SH-SY5Y (cell line): ENCODE data around the gene CLCF1.

Source experiments
- GATA2 ChIP-seq: IDR thresholded peaks from 2 replicates; pipeline ENCODE4 v1.6.1; 2011; ENCODE audit warnings: mild to moderate bottlenecking, low read depth, low read length
- GATA3 ChIP-seq: IDR thresholded peaks from 2 replicates; pipeline ENCODE4 v1.6.1; 2011; ENCODE audit warnings: low read depth, mild to moderate bottlenecking, low read length, moderate library complexity

CLCF1 gene

DNA sequence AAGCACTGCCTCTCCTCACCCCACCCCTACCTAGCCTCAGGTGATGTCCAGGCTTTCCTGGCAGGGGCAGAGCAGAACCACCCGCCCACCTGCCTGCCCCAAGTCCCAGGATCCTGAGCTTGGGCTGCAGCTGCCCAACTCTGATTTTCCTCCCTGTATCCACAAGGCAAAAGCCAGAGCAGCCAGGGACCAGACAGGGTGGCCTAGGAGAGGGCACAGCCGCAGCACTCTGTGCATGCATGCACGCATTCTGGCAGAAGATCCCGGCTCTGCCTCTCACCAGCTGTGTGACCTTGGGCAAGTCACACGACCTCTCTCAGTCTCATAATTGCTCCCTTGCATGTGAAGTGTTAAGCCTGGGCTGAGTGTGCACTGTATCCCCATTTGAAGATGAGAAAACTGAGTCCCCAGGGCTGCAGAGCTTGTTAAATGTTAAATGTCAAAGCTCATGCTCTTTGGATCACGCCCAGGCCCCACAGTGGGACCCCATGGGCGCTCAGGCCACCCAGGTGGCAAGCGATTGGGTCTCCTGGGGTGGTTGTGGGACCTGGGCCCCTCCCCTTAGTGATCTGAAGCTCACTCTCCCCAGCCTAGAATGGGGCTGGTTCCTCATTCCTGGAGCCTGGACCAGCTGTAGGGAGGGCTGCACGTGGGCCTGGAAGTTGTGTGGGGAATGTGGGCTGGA, 39.2 kb upstream of the CLCF1 start:
- TF ChIP-seq GATA2, result no peak
- TF ChIP-seq GATA3, result no peak

DNA sequence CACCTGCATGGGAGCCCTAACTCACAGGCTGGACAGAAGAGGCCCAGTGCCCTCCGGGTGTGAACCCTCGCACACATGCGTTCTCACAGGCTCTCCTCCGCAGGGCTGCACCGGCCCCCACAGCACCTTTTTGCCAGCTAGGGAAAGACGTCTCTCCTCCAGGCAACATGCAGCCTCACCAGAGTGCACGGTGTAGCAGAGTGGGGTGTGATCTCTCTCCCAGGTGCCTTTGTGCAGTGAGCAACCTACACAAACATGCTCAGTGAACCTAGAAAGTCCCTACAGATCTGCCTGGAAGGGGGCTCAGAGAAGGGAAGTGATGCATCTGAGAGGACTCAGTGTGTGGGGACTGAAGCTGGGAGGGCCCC, 38.4 kb upstream of the CLCF1 start:
- TF ChIP-seq GATA2 (no peak), GATA3 (no peak)

DNA sequence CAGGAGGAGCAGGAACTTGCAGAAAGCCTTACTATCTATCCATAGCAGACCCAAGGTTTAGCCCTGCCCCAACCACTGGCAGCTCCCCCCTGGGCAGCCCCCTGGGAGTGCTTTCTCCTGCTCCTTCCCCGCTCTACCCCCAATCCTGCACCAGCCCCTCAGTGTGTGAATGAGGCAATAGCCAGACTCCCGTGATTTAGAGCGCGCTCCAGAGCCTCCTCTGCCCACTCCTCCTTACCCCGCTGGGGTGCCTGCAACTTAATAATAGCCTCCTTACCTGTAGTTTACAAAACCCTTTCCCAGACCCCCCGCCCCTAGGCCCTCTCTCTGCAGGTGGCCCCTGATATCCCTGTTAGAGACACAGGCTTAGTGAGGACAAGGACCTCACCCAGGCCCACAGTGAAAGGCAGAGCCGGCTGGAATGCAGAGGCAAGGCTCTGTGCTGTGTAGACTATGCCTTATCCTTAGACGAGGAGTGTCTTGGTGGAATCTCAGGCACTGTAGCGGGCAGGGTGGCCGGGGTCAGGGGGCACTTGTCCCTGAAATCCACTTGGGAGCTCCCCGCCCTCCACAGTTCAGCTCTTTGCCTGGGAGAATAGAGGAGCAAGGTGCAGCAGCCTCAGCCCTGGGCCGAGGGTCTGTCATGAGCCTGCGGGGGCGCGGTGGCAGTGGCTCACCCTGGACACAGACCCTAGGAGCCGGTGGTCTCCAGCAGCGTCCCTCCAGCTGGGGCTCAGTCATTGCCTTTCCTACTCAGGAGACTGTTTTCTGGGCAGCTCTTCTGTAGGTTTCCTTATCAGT, 37.8 kb upstream of the CLCF1 start:
- TF ChIP-seq GATA3 (no peak), GATA2 (no peak)

DNA sequence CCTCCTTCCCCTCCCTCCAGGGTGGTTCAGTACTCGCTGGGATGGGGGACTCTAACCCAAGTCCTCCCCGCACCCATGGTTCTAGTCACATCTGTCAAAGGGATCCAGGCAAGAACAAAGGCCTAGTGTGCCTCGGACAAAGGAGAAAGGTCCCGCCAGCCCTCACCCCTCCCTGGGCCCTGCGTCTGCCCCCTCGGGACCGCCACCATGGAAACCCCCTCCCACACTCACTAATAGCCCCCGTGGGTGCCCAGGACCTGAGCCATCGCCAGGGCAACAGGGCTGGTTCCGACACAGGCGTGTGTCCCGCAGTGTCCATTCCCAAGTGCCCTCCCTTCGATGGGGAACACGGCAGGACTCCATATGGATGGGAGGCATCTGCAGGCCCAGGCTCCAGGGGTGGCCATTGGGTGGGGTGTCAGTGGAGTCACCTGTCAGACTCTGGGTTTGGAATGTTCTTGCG, 37.0 kb upstream of the CLCF1 start:
- TF ChIP-seq GATA2 (no peak), GATA3 (no peak)

DNA sequence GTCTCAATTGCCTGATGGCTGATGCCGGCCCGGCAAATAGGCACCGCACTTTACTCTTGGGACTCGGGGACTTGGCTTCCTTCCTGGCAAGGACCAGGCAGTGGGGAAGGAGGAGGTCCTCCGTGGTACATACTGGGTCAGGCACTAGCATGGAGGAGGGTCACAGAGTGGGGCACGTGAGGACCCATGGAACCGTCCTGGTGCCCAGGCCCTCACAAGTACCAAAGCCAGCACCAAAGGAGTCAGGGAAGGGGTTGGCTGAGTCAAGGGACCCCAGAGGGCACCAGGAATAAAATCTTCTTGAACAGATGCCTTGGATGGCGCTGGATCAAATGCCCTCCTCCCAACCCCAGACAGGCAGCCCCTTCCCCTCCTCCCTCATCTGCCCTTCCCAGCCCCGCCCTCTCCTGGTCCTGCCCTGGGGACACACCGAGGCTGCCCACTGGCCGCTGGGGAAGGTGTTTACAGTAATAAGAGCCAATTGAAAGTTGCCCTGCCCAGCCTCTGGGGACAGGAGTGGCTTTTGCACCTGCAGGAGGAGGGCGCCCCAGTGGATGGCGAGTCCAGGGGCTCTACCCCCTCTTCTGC, 36.5 kb upstream of the CLCF1 start:
- TF ChIP-seq GATA3 (no peak), GATA2 (no peak)

DNA sequence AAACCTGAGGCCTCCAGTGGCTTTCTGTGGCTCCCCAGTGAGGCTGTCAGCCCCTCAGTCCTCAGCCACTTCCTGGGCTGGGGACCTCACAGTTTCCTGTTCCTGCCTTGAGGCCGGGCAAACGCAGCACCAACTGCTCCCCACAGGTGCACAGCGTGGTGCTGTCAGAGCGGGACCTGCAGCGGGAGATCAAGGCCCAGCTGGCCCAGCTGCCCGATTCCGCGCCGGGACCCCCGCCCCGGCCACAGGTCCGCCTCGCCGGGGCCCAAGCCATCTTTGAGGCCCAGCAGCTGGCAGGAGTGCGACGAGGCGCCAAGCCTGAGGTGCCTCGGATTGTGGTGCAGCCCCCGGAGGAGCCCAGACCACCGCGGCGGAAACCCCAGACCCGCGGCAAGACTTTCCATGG, 35.9 kb upstream of the CLCF1 start:
- no peak for TF ChIP-seq GATA2
- TF ChIP-seq GATA3, result no peak

DNA sequence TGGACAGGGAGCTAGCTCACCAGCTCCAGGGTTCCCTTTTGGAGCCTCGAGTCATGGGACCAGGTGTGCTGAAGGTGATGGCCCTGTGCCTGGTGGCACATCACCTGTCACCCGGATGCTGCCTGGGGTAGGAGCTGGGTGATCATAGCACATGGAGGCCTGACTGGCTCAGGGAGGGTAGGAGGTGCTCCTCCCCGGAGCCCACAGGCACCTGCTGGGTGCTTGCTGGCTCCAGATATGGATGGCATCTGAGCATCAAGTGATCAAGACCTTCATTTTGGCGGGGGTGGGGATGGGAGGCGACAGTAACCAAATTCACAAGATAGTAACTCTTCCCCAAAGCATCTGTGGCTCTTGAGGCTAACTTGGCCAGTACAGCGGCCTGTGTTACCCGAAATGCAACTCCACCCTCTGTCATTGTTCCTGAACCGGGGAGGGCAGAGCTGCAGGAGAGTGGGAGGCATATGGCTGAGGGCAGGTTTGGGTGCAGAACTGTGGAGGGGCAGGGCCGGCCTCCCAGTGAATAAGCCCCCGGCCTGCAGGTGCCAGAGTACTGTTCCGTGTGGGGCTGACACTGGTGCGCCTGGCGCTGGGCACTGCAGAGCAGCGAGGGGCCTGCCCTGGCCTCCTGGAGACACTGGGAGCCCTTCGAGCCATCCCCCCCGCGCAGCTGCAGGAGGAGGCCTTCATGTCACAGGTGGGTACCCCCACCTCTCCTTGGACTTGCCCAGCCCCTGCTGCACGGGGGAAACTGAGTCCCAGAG, 35.2 kb upstream of the CLCF1 start:
- no peak for TF ChIP-seq GATA3
- no peak for TF ChIP-seq GATA2

DNA sequence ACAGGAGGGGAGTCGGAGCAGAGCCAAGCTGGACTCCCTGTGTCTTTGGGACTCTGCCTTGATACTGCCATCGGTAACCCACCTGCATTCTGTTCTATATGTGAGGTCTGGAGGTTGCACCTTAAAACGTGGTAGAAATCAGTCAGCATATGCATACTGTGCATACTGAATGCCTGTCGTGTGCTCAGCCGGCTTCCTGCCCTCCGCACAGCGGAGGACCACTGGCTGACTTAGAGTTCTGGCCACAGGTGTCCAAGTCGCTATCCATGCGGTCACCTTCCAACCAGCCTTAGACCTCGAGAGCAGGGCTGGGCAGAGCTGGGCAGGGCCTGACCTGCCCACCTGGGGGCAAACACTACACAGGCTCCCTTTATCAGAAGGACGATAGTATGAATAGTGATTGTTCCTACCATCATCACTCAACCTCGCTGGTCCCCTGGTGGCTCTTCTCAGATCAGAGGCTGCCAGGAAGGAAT, 34.3 kb upstream of the CLCF1 start:
- TF ChIP-seq GATA2 (no peak), GATA3 (no peak)

DNA sequence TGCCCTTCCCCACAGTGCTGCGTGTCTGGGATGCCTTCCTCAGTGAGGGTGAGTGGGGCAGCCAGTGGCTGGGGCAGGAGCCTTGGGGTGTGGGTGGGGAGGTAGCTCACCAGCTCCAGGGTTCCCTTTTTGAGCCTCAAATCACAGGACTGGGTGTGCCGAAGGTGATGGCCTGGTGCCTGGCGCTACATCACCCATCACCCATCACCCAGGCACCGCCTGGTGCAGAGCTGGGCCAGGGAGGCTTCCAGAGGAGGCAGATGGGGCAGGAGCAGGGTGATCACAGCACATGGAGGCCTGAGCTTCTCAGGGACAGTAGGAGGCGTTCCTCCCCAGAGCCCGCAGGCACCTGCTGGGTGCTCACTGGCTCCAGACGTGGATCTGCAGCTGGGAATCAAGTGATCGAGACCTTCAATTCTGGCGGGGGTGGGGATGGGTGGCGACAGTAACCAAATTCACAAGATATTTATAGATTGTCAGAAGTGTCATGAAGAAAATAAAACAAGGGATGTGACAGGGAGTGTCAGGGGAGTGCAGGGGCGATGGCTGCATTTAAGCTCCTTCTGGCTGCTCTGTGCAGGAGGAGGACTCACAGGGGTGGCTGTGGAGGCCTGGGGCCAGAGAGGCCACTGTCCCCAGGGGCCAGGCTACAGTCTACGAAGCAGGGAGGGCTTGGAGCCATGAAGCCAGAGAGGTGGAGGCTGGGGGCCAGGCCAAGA, 33.7 kb upstream of the CLCF1 start:
- no peak for TF ChIP-seq GATA3
- no peak for TF ChIP-seq GATA2

DNA sequence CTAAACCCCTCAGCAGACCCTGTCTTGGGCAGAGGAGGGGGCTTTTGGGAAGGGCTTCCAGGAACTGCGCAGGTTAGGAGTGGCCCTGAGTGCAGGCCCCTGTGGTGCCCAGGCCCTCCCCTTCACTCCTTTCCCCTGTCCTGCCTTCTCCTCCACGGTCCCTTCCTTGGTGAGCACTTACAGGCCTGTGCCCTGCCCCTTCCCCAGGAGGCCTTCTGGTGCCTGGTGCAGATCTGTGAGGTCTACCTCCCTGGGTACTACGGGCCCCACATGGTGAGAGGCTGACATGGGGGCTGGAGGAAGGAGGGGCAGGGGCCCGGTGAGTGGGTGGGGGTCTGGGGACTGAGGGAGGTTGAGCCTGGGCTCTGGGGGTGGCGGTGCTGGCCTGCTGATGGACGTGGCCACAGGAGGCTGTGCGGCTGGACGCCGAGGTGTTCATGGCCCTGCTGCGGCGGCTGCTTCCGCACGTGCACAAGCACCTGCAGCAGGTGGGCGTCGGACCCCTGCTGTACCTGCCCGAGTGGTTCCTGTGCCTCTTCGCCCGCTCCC, 33.1 kb upstream of the CLCF1 start:
- no peak for TF ChIP-seq GATA2
- TF ChIP-seq GATA3, result no peak

DNA sequence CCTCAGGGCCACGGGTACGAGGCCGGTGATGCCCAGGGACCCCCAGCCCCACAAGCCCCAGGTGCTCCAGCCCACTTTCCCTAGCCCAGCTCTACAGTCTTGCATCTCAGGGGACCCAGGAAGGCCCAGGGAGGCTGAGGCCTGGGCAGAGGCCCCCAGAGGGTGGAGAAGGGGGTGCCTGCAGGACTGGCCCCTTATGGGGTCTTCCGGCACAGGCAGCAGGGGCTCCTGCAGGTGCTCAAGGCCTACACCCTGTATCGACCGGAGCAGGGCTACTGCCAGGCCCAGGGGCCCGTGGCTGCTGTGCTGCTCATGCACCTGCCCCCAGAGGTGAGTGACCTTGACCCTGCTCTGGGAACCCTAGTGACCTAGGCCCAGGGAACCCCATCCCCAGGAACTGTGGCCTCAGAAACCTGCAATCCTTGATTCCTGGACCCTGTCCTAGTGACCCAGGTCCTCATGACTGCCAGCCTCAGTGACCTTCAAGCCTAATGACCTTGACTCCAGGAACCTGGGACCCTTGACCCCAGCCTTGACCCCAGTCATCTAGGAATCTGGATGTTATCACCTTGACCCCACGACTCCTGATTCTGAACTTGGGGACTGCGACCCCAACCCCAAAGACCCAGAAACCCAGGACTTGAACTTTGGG, 32.4 kb upstream of the CLCF1 start:
- TF ChIP-seq GATA3, result no peak
- no peak for TF ChIP-seq GATA2

DNA sequence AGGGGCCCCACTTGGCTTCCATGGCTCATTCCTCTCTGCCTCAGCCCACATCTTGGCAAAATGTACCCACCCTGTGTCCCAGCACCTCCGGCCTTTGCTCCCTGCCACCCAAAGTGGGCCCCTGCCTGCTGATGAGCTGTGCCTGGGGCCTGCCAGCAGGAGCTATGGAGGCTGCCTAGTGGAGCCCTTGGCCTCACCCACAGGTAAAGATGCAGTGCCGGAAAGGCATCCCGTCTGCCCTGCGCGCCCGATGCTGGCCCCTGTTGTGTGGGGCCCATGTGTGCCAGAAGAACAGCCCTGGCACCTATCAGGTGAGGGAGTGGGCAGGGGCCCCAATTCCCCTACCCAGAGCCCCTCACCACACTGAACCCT, 31.8 kb upstream of the CLCF1 start:
- TF ChIP-seq GATA3 (no peak), GATA2 (no peak)

DNA sequence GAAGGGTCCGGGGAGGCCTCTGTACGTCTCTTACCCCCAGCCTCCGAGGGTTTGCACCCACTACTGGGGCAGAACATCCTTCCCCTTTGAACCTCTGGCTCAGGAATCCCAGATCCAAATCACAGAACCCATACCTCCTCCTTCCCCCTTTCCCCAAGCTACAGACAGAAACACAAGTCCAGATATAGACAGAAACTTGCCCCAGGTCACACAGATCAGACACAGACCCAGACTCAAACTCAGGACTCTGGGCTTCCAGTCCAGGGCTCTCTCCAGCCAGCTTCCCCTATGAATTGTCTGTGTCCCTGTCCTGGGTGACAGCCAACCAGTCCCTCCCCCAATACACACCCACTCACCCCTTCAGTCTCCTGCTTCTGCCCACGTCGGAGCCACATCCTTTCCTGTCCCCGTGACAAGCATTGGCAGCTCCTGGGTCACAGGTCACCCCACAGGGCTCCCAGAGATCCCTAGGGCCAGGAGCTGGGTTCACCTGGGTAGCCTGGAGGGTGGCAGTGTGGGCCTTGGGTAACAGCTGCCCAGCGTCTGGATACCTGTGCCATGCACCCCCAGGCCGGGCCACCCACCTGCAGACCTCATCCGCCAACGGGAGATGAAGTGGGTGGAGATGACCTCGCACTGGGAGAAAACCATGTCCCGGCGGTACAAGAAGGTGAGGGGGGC, 31.3 kb upstream of the CLCF1 start:
- TF ChIP-seq GATA3 (no peak), GATA2 (no peak)
